Adipose tissue (tissue), 3 donors: ENCODE measurements around the gene CEMIP2. TPM values are rescaled to one million over a fixed set of nuclear protein-coding genes. Genes with fewer than 3 reads are reported as not detected.
"Not testable (repeated sequence)": the region's sequence is repeated elsewhere in the genome, so short reads cannot be mapped to it uniquely, and the experiment has no call there.

Experiments used
- H3K27ac ChIP-seq: one replicate; pipeline ENCODE4 v1.5.1; 2013; ENCODE audit warnings: low read depth, low read length
- WGBS, 3 donors: extraction: QIAGEN DNeasy Blood & Tissue Kit; methylation state at CpG; one replicate each; pipeline ENCODE4 v1.1.7; 2013; 5-methylcytosine and 5-hydroxymethylcytosine counted together
- polyA plus RNA-seq, 3 donors: library from polyadenylated mRNA; stranded (reverse); fragments of 200-250 nt; gene quantifications; one replicate each; pipeline ENCODE4 v1.2.3, GENCODE V29; 2013
- donor health status: healthy with polysubstance abuse.
- donor health status: Bipolar disorder and iron deficiency.
- donor health status: healthy.

The CEMIP2 gene
- polyA plus RNA-seq, result 10 to 100 TPM; 12.4 to 57.5 (median 23.8) TPM

- H3K27ac ChIP-seq, result peak within 1 kb of the TSS; percentile 96
- 0 to 1% (median 0%) methylated on average over 28 to 85 of the region's 86 CpGs for WGBS, 3 donors
Measured at GRCh38 chr9:71768388-71769174, at the start of gene CEMIP2. TSS of gene CEMIP2 (minus strand) at chr9:71768513. CDS start at chr9:71750373, 18,140 bp downstream.

GRCh38 chr9:71816916-71817451 is 48.7 kb upstream of the CEMIP2 start:
- H3K27ac ChIP-seq, result no peak overlapping the region
- WGBS, 3 donors, result 46 to 50% (median 46%) methylated on average over 9 of the region's 9 CpGs

GRCh38 chr9:71814815-71815214 is 46.5 kb upstream of the CEMIP2 start:
- 50 to 71% (median 59%) methylated on average over 3 of the region's 3 CpGs for WGBS, 3 donors
- no peak overlapping the region for H3K27ac ChIP-seq

- 52 to 73% (median 54%) methylated on average over 3 of the region's 3 CpGs for WGBS, 3 donors
- no peak overlapping the region for H3K27ac ChIP-seq
Measured at GRCh38 chr9:71814226-71814625, 45.9 kb upstream of the CEMIP2 start.

- no peak overlapping the region for H3K27ac ChIP-seq
- WGBS, 3 donors, result 62 to 78% (median 70%) methylated on average over 4 of the region's 4 CpGs
Measured at GRCh38 chr9:71812385-71812784, 44.1 kb upstream of the CEMIP2 start.

GRCh38 chr9:71808068-71808467 is 39.8 kb upstream of the CEMIP2 start:
- H3K27ac ChIP-seq, result no peak overlapping the region
- 83 to 94% (median 89%) methylated on average over 2 of the region's 2 CpGs for WGBS, 3 donors

- WGBS, 3 donors, result 7 to 15% (median 10%) methylated on average over 1 of the region's 1 CpG
- H3K27ac ChIP-seq, result no peak overlapping the region
Measured at GRCh38 chr9:71806901-71807307, 38.6 kb upstream of the CEMIP2 start.

- H3K27ac ChIP-seq, result not testable (repeated sequence)
- WGBS, 3 donors, result 72 to 88% (median 87%) methylated on average over 1 of the region's 1 CpG
Measured at GRCh38 chr9:71805096-71805495, 36.8 kb upstream of the CEMIP2 start.

- WGBS, 3 donors, result 85 to 93% (median 91%) methylated on average over 3 of the region's 3 CpGs
- no peak overlapping the region for H3K27ac ChIP-seq
Measured at GRCh38 chr9:71801826-71802225, 33.5 kb upstream of the CEMIP2 start.

- H3K27ac ChIP-seq, result no peak overlapping the region
- WGBS, 3 donors, result 65 to 83% (median 67%) methylated on average over 1 of the region's 1 CpG
Measured at GRCh38 chr9:71797266-71797665, 29.0 kb upstream of the CEMIP2 start.

- WGBS, 3 donors, result 75 to 92% (median 87%) methylated on average over 2 of the region's 2 CpGs
- H3K27ac ChIP-seq, result no peak overlapping the region
Measured at GRCh38 chr9:71796100-71796767, 27.9 kb upstream of the CEMIP2 start.

GRCh38 chr9:71795097-71795813 is 26.9 kb upstream of the CEMIP2 start:
- WGBS, 3 donors, result 67 to 82% (median 72%) methylated on average over 7 of the region's 7 CpGs
- no peak overlapping the region for H3K27ac ChIP-seq

GRCh38 chr9:71793386-71794105 is 25.2 kb upstream of the CEMIP2 start:
- H3K27ac ChIP-seq, result no peak overlapping the region
- WGBS, 3 donors, result 53 to 99% (median 97%) methylated on average over 2 of the region's 2 CpGs

GRCh38 chr9:71791875-71792274 is 23.6 kb upstream of the CEMIP2 start:
- 84 to 88% (median 86%) methylated on average over 4 of the region's 4 CpGs for WGBS, 3 donors
- no peak overlapping the region for H3K27ac ChIP-seq

GRCh38 chr9:71790296-71790695 is 22.0 kb upstream of the CEMIP2 start:
- H3K27ac ChIP-seq, result no peak overlapping the region
- 79 to 93% (median 92%) methylated on average over 1 of the region's 1 CpG for WGBS, 3 donors

- WGBS, 3 donors, result 34 to 62% (median 60%) methylated on average over 9 of the region's 9 CpGs
- H3K27ac ChIP-seq, result no peak overlapping the region
Measured at GRCh38 chr9:71783120-71783523, 14.8 kb upstream of the CEMIP2 start.

- no peak overlapping the region for H3K27ac ChIP-seq
Measured at GRCh38 chr9:71781391-71781790, 13.1 kb upstream of the CEMIP2 start.

- 83 to 86% (median 86%) methylated on average over 3 of the region's 3 CpGs for WGBS, 3 donors
- no peak overlapping the region for H3K27ac ChIP-seq
Measured at GRCh38 chr9:71780953-71781352, 12.6 kb upstream of the CEMIP2 start.
